ENCODE data around the gene IFIT1B.

The IFIT1B gene, protein sequence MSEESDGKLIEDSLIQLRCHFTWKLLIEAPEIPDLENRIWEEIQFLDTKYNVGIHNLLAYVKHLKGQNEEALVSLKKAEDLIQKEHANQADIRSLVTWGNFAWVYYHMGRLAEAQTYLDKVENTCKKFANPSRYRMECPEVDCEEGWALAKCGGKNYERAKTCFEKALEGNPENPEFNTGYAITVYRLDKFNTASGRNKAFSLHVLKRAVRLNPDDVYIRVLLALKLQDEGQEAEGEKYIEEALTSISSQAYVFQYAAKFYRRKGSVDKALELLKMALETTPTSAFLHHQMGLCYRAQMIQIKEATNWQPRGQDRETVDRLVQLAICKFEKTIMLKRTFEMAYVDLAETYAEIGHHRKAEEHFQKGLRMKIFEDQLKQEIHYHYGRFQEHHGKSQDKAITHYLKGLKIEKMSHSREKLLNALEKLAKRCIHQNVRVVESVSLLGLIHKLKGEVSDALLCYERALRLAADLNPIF

DNA sequence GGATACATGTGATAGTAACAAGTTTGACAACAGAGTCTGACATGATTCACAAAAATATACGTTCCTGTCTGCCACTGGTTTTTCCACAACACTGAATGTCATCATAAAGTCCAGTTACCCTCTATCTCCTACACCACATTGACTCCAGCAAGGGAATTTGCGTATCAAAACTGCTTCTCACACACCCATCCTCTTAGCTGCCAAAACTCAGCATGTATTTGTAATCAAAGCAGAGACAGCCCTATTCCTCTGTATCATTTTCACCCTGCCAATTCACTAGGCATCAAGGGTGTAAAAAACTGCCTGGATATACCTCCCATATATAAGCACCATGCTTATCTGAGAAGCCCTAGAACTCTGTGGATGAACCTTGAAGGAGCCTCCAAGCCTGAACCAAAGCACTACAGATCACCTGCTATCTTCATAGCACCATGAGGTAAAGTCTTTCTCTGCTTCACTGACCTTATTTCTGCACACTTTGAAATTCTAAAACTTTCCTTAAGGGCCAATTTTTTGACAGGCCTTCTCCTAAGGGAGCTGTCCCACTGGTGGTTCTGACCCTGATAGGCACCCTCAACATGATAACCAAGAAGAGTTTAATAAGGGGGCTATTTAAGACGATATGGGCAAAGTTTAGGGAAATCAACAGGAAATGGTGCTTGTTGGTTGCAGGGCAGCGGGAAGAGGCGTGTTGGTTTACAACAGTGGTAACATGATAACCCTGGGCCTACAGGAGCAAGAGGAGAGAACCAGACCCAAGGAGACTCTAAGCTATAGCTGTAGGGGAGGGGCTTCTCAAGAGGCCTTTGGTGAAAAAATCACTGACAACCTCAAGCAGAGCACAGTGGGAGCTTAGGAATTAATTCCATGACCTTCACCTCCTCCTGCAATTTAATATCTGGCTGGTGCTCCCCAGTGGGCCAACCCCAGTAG lies at the start of gene IFIT1B:
IFIT1B (plus strand) TSS at position 352 of the 933 bp plus-strand sequence; CDS start at position 432, 80 bp downstream.
- TF ChIP-seq GATA2 (IDR thresholded peaks at IDR 0.05; ENCODE audit: low read depth, low read length), result no peak

DNA sequence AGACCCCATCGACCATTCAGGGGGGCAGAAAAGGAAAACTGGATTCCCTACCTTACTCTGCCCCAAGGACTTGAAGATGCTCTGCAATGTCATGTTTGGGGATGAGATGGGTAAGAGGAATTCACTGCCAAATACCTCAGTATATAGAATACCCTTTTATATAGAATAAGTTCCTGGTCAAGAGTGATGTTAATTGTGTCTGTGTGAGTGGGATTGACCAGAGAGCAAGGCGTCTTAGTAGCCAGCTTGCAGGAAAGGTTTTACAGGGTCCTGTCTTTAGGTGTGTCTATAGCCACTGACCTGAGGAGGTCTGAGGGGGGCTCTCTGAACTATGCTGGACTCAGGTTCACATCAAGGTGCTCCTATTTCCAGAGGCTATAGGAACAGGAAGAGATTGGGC lies 48.7 kb upstream of the IFIT1B start:
- TF ChIP-seq GATA2 (IDR thresholded peaks at IDR 0.05; ENCODE audit: low read depth, low read length) (no peak), GATA3 (IDR thresholded peaks at IDR 0.05; ENCODE audit: low read depth, low read length) (no peak)

DNA sequence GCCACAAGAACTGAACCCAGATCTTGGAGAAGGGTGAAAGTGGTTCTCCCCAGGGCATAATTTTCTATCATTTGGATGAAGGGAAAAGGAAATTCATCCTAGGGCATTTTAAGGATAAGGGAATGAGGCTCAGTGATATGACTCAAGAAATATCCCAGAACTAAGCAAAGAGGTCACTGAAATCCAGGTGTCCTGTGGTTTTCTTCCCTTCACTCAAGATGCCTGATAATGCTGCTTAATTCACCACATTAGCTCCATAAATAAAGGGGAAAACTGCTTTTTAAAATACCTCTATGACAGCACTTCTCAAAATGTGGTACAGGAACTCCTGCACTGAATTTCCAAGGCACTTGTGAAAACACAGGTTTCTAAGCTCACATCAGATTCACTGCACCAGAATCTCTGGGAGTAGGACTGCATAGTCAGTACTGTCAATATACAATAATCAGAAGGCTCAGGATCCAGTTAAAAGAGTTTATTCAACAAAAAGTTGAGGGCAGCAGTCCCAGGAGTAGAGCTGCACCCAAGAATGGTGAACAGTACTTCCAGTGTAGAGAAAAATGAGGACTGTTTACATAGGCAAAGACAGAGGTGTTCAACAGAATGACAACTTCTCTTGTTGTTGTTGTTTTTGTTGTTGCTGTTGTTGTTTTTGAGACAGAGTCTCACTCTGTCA lies 47.2 kb upstream of the IFIT1B start:
- TF ChIP-seq GATA2 (IDR thresholded peaks at IDR 0.05; ENCODE audit: low read depth, low read length) (no peak), GATA3 (IDR thresholded peaks at IDR 0.05; ENCODE audit: low read depth, low read length) (no peak)

DNA sequence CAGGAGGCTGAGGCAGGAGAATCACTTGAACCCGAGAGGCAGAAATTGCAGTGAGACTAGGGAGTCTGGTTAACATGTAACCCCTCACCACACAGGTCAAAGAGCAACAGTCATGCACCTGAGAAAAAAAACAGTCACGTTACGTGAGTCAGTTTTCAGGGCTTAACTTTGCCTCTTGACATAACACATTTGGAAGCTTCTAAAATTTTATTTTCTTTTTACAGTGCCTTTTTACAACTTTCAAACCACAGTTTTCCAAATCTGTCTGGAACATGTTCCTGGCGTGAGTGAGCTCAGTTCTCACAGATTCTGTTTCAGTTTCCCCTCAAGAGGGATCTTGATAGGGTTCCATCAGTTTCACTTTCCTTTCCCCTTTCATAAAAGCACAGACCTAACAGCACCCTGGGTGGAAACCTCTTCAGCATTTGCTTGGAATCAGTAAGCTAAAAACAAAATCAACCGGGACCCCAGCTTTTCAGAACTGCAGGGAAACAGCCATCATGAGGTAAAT lies 45.7 kb upstream of the IFIT1B start:
- TF ChIP-seq GATA2 (IDR thresholded peaks at IDR 0.05; ENCODE audit: low read depth, low read length) (no peak), GATA3 (IDR thresholded peaks at IDR 0.05; ENCODE audit: low read depth, low read length) (no peak)

DNA sequence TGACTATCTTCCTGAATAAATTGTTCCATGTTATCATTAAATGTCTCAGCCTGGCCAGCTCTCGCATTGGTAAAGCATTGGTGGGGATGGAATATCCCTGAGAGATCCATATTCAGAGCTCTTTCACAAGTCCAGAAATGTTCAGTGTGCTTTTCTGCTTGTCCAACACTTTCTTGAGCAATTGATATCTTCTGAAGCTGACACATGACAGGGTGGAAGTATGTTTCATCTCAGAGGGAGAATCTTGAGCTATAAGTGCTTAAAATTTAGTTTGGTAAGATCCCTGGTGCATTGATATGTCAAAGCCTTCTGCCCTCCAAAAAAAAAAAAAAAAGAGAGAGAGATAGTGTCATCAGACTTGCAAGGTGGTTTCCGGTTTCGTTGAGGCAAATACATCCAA lies 42.6 kb upstream of the IFIT1B start:
- TF ChIP-seq GATA3 (IDR thresholded peaks at IDR 0.05; ENCODE audit: low read depth, low read length), result no peak
- TF ChIP-seq GATA2 (IDR thresholded peaks at IDR 0.05; ENCODE audit: low read depth, low read length), result no peak

DNA sequence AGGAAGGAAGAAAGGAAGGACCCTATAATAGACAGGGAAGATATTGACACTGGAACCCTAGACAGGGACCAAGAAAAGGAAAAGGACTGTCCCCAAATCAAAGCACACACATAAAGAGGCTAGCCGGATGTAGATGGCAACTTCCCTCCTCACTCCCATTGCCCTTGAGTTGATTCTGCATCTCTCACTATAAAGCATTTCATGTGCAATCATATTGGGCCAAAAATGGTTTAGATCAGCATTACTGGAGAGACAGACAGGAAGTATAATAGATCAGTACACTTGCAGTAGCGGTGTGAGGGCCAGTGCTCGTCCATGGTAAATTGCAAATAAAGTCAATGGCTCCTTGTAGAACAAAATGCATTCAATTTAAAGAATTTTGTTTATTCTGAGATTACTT lies 41.6 kb upstream of the IFIT1B start:
- TF ChIP-seq GATA2 (IDR thresholded peaks at IDR 0.05; ENCODE audit: low read depth, low read length), result no peak

DNA sequence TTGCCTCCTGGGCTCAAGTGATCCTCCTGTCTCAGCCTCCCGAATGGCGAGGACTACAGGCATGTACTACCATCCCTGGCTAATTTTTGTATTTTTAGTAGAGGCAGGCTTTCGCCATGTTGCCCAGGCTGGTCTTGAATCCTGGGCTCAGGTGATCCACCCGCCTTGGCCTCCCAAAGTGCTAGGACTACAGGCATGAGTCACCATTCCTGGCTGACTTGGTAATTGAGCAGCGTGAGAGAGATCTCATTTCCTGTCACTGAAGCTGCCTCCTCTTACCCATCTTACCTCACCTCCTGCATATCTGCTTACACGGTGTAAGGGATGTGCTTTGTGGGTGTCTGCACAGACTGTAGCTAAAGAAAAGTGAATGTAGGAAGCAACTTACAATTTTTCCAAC lies 40.4 kb upstream of the IFIT1B start:
- no peak for TF ChIP-seq GATA2 (IDR thresholded peaks at IDR 0.05; ENCODE audit: low read depth, low read length)
- TF ChIP-seq GATA3 (IDR thresholded peaks at IDR 0.05; ENCODE audit: low read depth, low read length), result no peak

DNA sequence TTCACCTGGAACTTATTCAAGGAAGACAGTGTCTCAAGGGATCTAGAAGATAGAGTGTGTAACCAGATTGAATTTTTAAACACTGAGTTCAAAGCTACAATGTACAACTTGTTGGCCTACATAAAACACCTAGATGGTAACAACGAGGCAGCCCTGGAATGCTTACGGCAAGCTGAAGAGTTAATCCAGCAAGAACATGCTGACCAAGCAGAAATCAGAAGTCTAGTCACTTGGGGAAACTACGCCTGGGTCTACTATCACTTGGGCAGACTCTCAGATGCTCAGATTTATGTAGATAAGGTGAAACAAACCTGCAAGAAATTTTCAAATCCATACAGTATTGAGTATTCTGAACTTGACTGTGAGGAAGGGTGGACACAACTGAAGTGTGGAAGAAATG lies 39.1 kb upstream of the IFIT1B start:
- no peak for TF ChIP-seq GATA3 (IDR thresholded peaks at IDR 0.05; ENCODE audit: low read depth, low read length)
- TF ChIP-seq GATA2 (IDR thresholded peaks at IDR 0.05; ENCODE audit: low read depth, low read length), result no peak

DNA sequence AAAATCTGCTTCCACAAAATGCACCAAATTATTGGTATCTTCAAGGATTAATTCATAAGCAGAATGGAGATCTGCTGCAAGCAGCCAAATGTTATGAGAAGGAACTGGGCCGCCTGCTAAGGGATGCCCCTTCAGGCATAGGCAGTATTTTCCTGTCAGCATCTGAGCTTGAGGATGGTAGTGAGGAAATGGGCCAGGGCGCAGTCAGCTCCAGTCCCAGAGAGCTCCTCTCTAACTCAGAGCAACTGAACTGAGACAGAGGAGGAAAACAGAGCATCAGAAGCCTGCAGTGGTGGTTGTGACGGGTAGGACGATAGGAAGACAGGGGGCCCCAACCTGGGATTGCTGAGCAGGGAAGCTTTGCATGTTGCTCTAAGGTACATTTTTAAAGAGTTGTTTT lies 38.0 kb upstream of the IFIT1B start:
- TF ChIP-seq GATA3 (IDR thresholded peaks at IDR 0.05; ENCODE audit: low read depth, low read length), result no peak

DNA sequence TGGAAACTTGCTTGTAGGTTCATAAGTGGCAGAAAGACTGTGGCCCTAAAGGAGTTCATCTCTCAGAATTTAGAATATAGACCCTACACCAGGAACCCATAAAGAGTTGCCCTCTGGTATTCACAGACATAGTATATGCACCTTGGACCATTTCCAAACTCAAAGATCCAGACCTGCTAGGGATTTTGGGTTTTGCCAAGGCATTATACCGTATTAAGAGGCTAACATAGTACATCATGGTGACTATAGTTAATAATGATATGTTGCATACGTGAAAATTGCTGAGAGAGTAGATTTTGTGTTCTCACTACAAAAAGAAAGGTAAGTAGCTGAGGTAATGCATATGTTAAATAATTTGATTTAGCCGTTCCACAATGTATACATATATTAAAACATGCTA lies 36.2 kb upstream of the IFIT1B start:
- TF ChIP-seq GATA3 (IDR thresholded peaks at IDR 0.05; ENCODE audit: low read depth, low read length) (no peak), GATA2 (IDR thresholded peaks at IDR 0.05; ENCODE audit: low read depth, low read length) (no peak)

DNA sequence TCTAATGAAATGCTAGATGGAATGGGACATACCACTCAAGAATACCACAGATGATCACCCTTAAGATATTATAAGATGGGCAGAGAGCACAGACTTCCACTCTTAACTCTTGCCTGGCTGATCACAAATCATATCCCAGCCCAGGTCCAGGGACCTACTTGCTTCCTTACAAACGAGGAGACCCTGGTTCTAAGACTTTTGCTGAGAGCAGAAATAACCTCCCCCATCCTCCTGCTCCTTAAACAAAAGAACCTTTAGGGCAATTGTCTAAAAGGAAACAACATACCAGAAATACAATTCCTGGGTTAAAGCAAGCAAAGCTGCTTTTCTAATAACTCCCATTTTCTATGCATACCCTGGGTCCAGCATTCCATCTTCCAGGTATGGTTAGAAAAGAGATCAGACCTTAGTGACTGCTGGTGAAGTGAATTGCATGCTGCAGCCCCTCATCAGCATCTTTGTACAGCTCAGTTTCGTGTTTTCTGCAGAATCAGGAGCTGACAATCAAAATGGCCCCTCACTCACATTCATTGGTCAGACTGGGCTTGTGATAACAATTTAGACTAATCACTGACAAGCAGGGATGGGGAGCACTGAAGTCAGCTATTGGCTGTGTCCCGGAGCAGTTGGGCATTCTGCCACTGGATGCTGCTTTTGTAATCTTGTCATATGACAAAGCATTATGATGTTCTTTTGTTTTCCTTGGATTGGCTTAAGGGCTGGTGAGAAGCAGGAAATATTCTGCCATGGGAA lies 35.5 kb upstream of the IFIT1B start:
- TF ChIP-seq GATA3 (IDR thresholded peaks at IDR 0.05; ENCODE audit: low read depth, low read length) (no peak), GATA2 (IDR thresholded peaks at IDR 0.05; ENCODE audit: low read depth, low read length) (no peak)

DNA sequence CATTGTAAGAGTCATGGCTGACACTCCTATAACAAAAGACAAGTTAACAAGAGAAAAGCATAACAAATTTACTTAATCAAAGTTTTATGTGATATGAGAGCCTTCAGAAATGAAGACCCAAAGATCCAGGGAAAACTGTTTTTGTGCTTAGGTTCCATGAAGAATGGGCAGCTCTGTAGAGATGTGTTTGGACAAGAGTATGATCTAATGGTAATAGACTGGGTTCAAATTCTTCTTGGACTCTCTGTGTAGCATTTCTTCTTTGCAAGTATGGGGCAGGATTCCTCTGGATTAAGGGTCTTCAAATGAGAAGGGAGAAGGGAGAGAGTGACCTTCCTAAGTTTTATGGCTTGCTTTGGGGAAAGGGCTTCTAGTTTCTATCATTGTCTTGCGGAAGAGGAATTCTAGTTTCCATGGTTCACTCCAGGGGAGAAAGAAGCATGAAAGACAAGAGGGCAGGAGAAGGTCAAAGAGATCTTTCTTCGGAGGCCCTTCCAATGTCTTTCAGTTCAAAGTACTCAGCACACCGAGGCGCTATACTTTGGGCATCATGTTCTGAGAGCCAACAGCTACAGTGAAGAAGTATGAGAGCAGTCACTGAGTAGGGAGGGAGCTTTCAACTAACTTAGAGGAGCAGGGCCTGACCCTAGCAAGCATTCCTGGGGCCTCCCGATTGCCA lies 34.6 kb upstream of the IFIT1B start:
- TF ChIP-seq GATA3 (IDR thresholded peaks at IDR 0.05; ENCODE audit: low read depth, low read length) (no peak), GATA2 (IDR thresholded peaks at IDR 0.05; ENCODE audit: low read depth, low read length) (no peak)

DNA sequence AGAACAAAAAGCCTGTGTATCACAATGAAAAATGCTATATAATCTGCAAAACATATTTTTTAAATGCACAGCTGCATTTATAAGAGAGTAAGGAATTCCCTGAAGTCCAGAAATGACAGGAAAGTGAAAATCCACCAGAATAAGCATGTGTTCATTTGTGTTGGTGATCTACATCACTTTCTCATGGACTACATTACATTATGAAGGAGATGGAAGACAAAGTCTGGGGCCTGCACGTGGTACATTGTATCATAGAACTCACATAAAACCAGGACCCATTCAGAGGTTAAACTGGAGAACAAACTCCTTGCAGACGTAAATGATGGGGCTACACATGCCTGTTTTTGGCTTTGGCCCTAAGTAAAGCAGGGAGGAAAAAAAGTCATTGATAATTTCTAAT lies 33.7 kb upstream of the IFIT1B start:
- TF ChIP-seq GATA3 (IDR thresholded peaks at IDR 0.05; ENCODE audit: low read depth, low read length) (no peak), GATA2 (IDR thresholded peaks at IDR 0.05; ENCODE audit: low read depth, low read length) (no peak)

All from SH-SY5Y (cell line).